ENCODE data around the gene PDXDC1. TPM values are rescaled to one million over a fixed set of nuclear protein-coding genes. Genes with fewer than 3 reads are reported as not detected.
"Not testable (repeated sequence)": the region's sequence is repeated elsewhere in the genome, so short reads cannot be mapped to it uniquely, and the experiment has no call there.

Gene PDXDC1
- total and polyA plus RNA-seq, 5 experiments from 2014 or later = 25.0 to 77.8 (median 35.7) TPM

- H3K27me3 Mint-ChIP-seq = not testable (repeated sequence)
- H3K36me3 Mint-ChIP-seq = peaks cover 0 to 82% (median 34%) of the 10 kb centered on the region in 3 donors
- H3K4me1 Mint-ChIP-seq = peaks cover 19 to 34% (median 21%) of the 10 kb centered on the region in 4 donors
Observed at GRCh38 chr16:15027051-15027450, 52.2 kb downstream of the PDXDC1 start.

GRCh38 chr16:15027503-15028344 lies 52.9 kb downstream of the PDXDC1 start:
- H3K4me3 Mint-ChIP-seq = peak overlapping the region in 1 of 10 donors; percentile 8
- H3K4me1 Mint-ChIP-seq = peaks cover 20 to 34% (median 22%) of the 10 kb centered on the region in 4 donors
- H3K27ac Mint-ChIP-seq = peak overlapping the region in 5 of 10 donors; percentile 12 to 39 (median 21)
- ATAC-seq, POLR2A ChIA-PET, H3K9me3 Mint-ChIP-seq, H3K27me3 Mint-ChIP-seq, DNase-seq: not testable (repeated sequence)
- H3K36me3 Mint-ChIP-seq = peaks cover 0 to 81% (median 36%) of the 10 kb centered on the region in 3 donors

More at GRCh38 chr16:15027051-15027450, 52.2 kb downstream of the PDXDC1 start:
- H3K4me3 Mint-ChIP-seq, POLR2A ChIA-PET, DNase-seq, ATAC-seq, H3K9me3 Mint-ChIP-seq: not testable (repeated sequence)
- peak overlapping the region in 1 of 10 donors; percentile 80 for H3K27ac Mint-ChIP-seq

DNA sequence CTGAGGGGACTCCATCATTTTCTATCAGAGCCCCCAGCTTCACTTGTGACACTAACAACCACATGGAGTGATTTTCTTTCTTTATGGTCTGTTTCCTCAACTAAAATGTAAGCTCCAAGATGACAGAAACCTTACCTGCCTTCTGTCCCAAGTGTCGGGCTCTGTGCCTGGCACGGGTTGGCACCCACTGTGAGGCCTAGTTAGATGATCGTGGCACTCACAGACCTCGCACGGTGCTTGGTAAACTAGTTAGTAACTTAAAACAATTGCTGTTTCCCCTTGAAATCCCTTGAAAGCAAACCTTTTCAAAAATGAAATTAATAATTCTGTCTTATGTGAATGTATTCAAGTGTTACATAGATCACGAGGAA lies 53.5 kb downstream of the PDXDC1 start:
- H3K27me3 Mint-ChIP-seq, H3K9me3 Mint-ChIP-seq, H3K4me3 Mint-ChIP-seq, POLR2A ChIA-PET, ATAC-seq, DNase-seq: not testable (repeated sequence)
- Mint-ChIP-seq H3K27ac (peak overlapping the region in 4 of 10 donors; percentile 1 to 39 (median 28)), H3K36me3 (peaks cover 0 to 80% (median 32%) of the 10 kb centered on the region in 3 donors), H3K4me1 (peaks cover 20 to 35% (median 22%) of the 10 kb centered on the region in 4 donors)

- POLR2A ChIA-PET, ATAC-seq, H3K9me3 Mint-ChIP-seq, H3K27me3 Mint-ChIP-seq, DNase-seq, H3K4me3 Mint-ChIP-seq: not testable (repeated sequence)
- peaks cover 20 to 35% (median 23%) of the 10 kb centered on the region in 4 donors for H3K4me1 Mint-ChIP-seq
- H3K27ac Mint-ChIP-seq = peak overlapping the region in 5 of 10 donors; percentile 1 to 52 (median 35)
- peaks cover 0 to 80% (median 33%) of the 10 kb centered on the region in 3 donors for H3K36me3 Mint-ChIP-seq
Observed at GRCh38 chr16:15028801-15029698, 54.2 kb downstream of the PDXDC1 start.

DNA sequence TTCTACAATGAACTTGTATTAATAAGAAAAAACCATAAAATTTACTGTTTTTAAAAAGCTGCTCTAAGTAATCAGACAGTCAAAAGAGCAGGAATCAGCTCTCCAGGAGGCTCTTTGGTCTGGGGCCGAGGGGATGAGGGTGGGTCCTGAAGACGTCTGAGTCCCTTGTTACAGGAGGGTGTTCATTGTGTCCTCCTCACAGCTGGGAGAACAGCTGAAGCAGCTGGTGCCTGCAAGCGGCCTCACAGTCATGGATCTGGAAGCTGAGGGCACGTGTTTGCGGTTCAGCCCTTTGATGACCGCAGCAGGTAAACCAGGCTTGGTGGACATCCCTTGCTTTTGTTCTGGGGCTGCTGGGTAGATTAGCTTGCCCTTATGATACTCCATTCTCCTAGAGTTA lies 54.9 kb downstream of the PDXDC1 start:
- H3K4me3 Mint-ChIP-seq, H3K9me3 Mint-ChIP-seq, ATAC-seq, DNase-seq, H3K27me3 Mint-ChIP-seq, POLR2A ChIA-PET: not testable (repeated sequence)
- Mint-ChIP-seq H3K4me1 (peaks cover 18 to 32% (median 23%) of the 10 kb centered on the region in 4 donors), H3K36me3 (peaks cover 0 to 80% (median 30%) of the 10 kb centered on the region in 3 donors), H3K27ac (peak overlapping the region in 4 of 10 donors; percentile 42 to 75 (median 46))

GRCh38 chr16:15031179-15031578 lies 56.4 kb downstream of the PDXDC1 start:
- DNase-seq (no peak), ATAC-seq (peak in 1 of 2 donors; percentile 45)
- H3K27ac Mint-ChIP-seq = peak overlapping the region; percentile 7 to 87 (median 71)
- H3K27me3 Mint-ChIP-seq = no peaks in the 10 kb centered on the region
- H3K4me1 Mint-ChIP-seq = peaks cover 12 to 23% (median 20%) of the 10 kb centered on the region in 4 donors
- POLR2A ChIA-PET = no interaction called here
- H3K9me3 Mint-ChIP-seq = no peaks in the 10 kb centered on the region
- H3K4me3 Mint-ChIP-seq = peak overlapping the region in 6 of 10 donors; percentile 3 to 56 (median 25)
- peaks cover 0 to 86% (median 23%) of the 10 kb centered on the region in 3 donors for H3K36me3 Mint-ChIP-seq

GRCh38 chr16:15031586-15031985 lies 56.8 kb downstream of the PDXDC1 start:
- H3K36me3 Mint-ChIP-seq = peaks cover 0 to 86% (median 24%) of the 10 kb centered on the region in 3 donors
- no peaks in the 10 kb centered on the region for H3K27me3 Mint-ChIP-seq
- POLR2A ChIA-PET = no interaction called here
- peak overlapping the region in 9 of 10 donors; percentile 35 to 87 (median 72) for H3K27ac Mint-ChIP-seq
- DNase-seq = no peak
- peaks cover 12 to 23% (median 20%) of the 10 kb centered on the region in 4 donors for H3K4me1 Mint-ChIP-seq
- H3K4me3 Mint-ChIP-seq = peak overlapping the region in 3 of 10 donors; percentile 1 to 56 (median 53)
- ATAC-seq = no peak
- no peaks in the 10 kb centered on the region for H3K9me3 Mint-ChIP-seq

- Mint-ChIP-seq H3K27ac (peak overlapping the region in 9 of 10 donors; percentile 19 to 84 (median 70)), H3K4me3 (peak overlapping the region in 1 of 10 donors; percentile 31), H3K27me3 (no peaks in the 10 kb centered on the region), H3K9me3 (no peaks in the 10 kb centered on the region), H3K4me1 (peaks cover 12 to 23% (median 20%) of the 10 kb centered on the region in 4 donors), H3K36me3 (peaks cover 0 to 87% (median 22%) of the 10 kb centered on the region in 3 donors)
- ATAC-seq (no peak), DNase-seq (peak in 2 of 10 donors; percentile 21 to 31)
- POLR2A ChIA-PET = interaction anchor here (0.9 kb wide), 1 partner anchor 25 kb away, joined by 3 read pairs; no protein-coding TSS in a partner anchor
Observed at GRCh38 chr16:15032547-15033308, 57.9 kb downstream of the PDXDC1 start.

GRCh38 chr16:15033309-15033707 lies 58.5 kb downstream of the PDXDC1 start:
- ATAC-seq (no peak), DNase-seq (no peak)
- Mint-ChIP-seq H3K27me3 (no peaks in the 10 kb centered on the region), H3K27ac (peak overlapping the region in 6 of 10 donors; percentile 9 to 76 (median 39)), H3K4me3 (no peak overlapping the region), H3K4me1 (peaks cover 12 to 23% (median 20%) of the 10 kb centered on the region in 4 donors), H3K36me3 (peaks cover 0 to 87% (median 22%) of the 10 kb centered on the region in 3 donors), H3K9me3 (no peaks in the 10 kb centered on the region)
- POLR2A ChIA-PET = interaction anchor here (0.9 kb wide), 1 partner anchor 24 kb away, joined by 3 read pairs; no protein-coding TSS in a partner anchor

GRCh38 chr16:15034266-15035162 lies 59.7 kb downstream of the PDXDC1 start:
- H3K27ac Mint-ChIP-seq = peak overlapping the region in 4 of 10 donors; percentile 24 to 51 (median 41)
- no peaks in the 10 kb centered on the region for H3K9me3 Mint-ChIP-seq
- H3K36me3 Mint-ChIP-seq = peaks cover 0 to 91% (median 18%) of the 10 kb centered on the region in 3 donors
- no peaks in the 10 kb centered on the region for H3K27me3 Mint-ChIP-seq
- no peak overlapping the region for H3K4me3 Mint-ChIP-seq
- ATAC-seq (no peak), DNase-seq (no peak)
- H3K4me1 Mint-ChIP-seq = peaks cover 8 to 23% (median 20%) of the 10 kb centered on the region in 4 donors
- POLR2A ChIA-PET = no interaction called here

- no peaks in the 10 kb centered on the region for H3K27me3 Mint-ChIP-seq
- H3K9me3 Mint-ChIP-seq = no peaks in the 10 kb centered on the region
- no peak for DNase-seq
- POLR2A ChIA-PET = no interaction called here
- peak overlapping the region in 2 of 10 donors; percentile 24 to 50 for H3K27ac Mint-ChIP-seq
- H3K4me1 Mint-ChIP-seq = peaks cover 8 to 23% (median 20%) of the 10 kb centered on the region in 4 donors
- no peak overlapping the region for H3K4me3 Mint-ChIP-seq
- no peak for ATAC-seq
- peaks cover 0 to 94% (median 18%) of the 10 kb centered on the region in 3 donors for H3K36me3 Mint-ChIP-seq
Observed at GRCh38 chr16:15035163-15035729, 60.4 kb downstream of the PDXDC1 start.

Data from naive thymus-derived CD8-positive, alpha-beta T cell (primary cell).